ENCODE measurements around the gene CTDP1.

GRCh38 chr18:79692056-79692455, 12.5 kb downstream of the CTDP1 start:
- TF ChIP-seq, protein P1, sequence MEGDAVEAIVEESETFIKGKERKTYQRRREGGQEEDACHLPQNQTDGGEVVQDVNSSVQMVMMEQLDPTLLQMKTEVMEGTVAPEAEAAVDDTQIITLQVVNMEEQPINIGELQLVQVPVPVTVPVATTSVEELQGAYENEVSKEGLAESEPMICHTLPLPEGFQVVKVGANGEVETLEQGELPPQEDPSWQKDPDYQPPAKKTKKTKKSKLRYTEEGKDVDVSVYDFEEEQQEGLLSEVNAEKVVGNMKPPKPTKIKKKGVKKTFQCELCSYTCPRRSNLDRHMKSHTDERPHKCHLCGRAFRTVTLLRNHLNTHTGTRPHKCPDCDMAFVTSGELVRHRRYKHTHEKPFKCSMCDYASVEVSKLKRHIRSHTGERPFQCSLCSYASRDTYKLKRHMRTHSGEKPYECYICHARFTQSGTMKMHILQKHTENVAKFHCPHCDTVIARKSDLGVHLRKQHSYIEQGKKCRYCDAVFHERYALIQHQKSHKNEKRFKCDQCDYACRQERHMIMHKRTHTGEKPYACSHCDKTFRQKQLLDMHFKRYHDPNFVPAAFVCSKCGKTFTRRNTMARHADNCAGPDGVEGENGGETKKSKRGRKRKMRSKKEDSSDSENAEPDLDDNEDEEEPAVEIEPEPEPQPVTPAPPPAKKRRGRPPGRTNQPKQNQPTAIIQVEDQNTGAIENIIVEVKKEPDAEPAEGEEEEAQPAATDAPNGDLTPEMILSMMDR (IDR thresholded peaks at IDR 0.05) = no peak
- TF ChIP-seq POLR2AphosphoS5 (IDR thresholded peaks at IDR 0.05) = no peak
